Thymus (tissue), 11 donors: Measurements from ENCODE around the gene PRPF8. TPM values are rescaled to one million over a fixed set of nuclear protein-coding genes. Genes with fewer than 3 reads are reported as not detected.
A peak's percentile ranks its signal among the peaks of the same experiment; 100 is the strongest.

Source experiments
- DNase-seq, 9 donors: peaks; one replicate each; pipeline ENCODE4 v3.0.0-alpha.2; 2013; ENCODE audit warnings: low spot score in 9 of 9, low read depth in 6 of 9, missing footprints in 1 of 9
- H3K27ac ChIP-seq, 2 donors: one replicate each; pipeline ENCODE4 v1.5.1; 2013; ENCODE audit warnings: control low read depth in 1 of 2, low read depth in 1 of 2, low read length in 1 of 2, mild to moderate bottlenecking in 1 of 2, moderate library complexity in 1 of 2
- H3K27me3 ChIP-seq, 2 donors: one replicate each; pipeline ENCODE4 v1.5.1; 2013; ENCODE audit warnings: low read length in 1 of 2; ENCODE audit not compliant: control insufficient read depth in 2 of 2, insufficient read depth in 1 of 2
- H3K36me3 ChIP-seq, 2 donors: one replicate each; pipeline ENCODE4 v1.5.1; 2013; ENCODE audit warnings: low read length in 1 of 2, mild to moderate bottlenecking in 1 of 2, moderate library complexity in 1 of 2; ENCODE audit not compliant: control insufficient read depth in 2 of 2, insufficient read depth in 2 of 2
- H3K4me1 ChIP-seq, 2 donors: one replicate each; pipeline ENCODE4 v1.5.1; 2013; ENCODE audit warnings: low read length in 2 of 2; ENCODE audit not compliant: control insufficient read depth in 2 of 2, insufficient read depth in 2 of 2
- H3K4me3 ChIP-seq, 2 donors: one replicate each; pipeline ENCODE4 v1.5.1; 2013; ENCODE audit warnings: low read length in 2 of 2, control low read depth in 1 of 2, mild to moderate bottlenecking in 1 of 2
- H3K9me3 ChIP-seq, 2 donors: one replicate each; pipeline ENCODE4 v1.5.1; 2013; ENCODE audit warnings: low read length in 1 of 2, mild to moderate bottlenecking in 1 of 2; ENCODE audit not compliant: control insufficient read depth in 2 of 2, insufficient read depth in 1 of 2
- WGBS: extraction: QIAGEN DNeasy Blood & Tissue Kit; methylation state at CpG from one replicate; pipeline ENCODE4 v1.1.7; 2013; 5-methylcytosine and 5-hydroxymethylcytosine counted together
- polyA plus RNA-seq: library from polyadenylated mRNA; stranded (reverse); fragments of 200-250 nt; gene quantifications from one replicate; pipeline ENCODE4 v1.2.3, GENCODE V29; 2013
- total RNA-seq: library from RNA; stranded (reverse); fragments of 120-200 nt; gene quantifications from one replicate; pipeline ENCODE4 v1.2.4, GENCODE V29; 2013
- donor health status: healthy.

The PRPF8 gene
- total and polyA plus RNA-seq, 2 donors, result 86.2 to 106 TPM

GRCh38 chr17:1644493-1645206 lies 40.0 kb downstream of the PRPF8 start:
- peaks cover 0 to 39% of the 10 kb centered on the region in 2 donors for H3K27me3 ChIP-seq
- H3K4me3 ChIP-seq, result peak overlapping the region in 1 of 2 donors; percentile 14
- WGBS, result 36% methylated on average over 15 of the region's 15 CpGs
- no peaks in the 10 kb centered on the region for H3K36me3 ChIP-seq
- no peak for DNase-seq
- peaks cover 1 to 4% of the 10 kb centered on the region in 2 donors for H3K9me3 ChIP-seq
- H3K27ac ChIP-seq, result no peak overlapping the region
- peaks cover 9 to 40% of the 10 kb centered on the region in 2 donors for H3K4me1 ChIP-seq

DNA sequence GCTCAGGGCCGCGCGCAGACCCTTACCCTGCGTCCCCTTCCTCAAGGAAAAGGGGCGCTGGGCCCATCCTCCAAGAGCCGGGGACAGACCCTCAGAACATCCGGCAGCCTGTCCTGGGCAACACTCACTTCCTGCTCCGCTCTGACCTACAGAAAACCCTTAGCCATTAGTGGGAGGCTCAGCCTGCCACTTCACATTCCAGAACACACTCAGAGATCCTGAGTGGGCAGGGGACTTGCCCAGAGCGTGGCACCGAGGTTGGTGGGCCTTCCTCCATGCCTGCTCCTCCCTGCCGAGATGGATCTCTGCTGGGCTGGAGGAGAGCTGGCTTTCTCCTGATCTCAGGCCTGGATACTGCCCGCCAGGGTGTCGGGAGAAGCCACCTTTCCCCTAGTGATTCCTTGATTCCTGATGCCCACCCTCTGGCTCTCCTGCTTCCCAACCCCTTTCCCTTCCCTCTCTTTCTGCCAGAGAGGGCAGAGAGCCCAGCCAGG lies 40.6 kb downstream of the PRPF8 start:
- Histone ChIP-seq H3K27me3 (peaks cover 0 to 39% of the 10 kb centered on the region in 2 donors), H3K27ac (peak overlapping the region in 1 of 2 donors; percentile 26), H3K9me3 (peaks cover 1 to 4% of the 10 kb centered on the region in 2 donors), H3K4me1 (peaks cover 5 to 38% of the 10 kb centered on the region in 2 donors), H3K4me3 (peak overlapping the region in 1 of 2 donors; percentile 46), H3K36me3 (no peaks in the 10 kb centered on the region)
- WGBS, result 29% methylated on average over 13 of the region's 13 CpGs
- DNase-seq, result no peak

DNA sequence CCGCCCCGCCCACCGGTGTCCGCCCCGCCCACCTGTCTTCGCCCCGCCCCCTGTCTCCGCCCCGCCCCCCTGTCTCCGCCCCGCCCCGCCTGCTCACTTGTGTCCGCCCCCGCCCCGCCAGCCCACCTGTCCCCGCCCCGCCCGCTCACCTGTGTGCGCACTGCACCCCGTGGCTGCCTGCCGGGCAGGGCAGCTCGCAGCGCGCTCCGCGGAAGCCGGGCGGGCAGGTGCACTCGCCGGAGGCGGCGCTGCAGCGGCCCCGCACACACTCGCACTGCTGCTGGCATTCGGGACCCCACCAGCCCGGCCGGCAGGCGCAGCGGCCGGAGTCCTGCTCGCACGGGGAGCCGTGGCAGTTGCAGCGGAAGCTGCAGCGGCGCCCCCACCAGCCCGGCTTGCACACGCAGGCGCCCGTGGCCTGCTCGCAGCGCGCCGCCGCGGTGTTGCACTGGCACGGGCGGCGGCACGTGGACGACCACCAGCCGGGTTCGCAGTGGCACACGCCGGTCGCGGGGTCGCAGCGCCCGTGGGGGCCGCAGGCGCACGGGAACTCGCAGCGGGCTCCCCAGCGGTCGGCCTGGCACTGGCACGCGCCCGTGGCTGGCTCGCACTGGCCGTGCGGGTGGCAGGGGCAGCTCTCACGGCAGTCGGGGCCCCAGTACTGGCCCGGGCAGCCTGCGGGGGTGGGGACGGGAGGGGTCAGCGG lies 41.2 kb downstream of the PRPF8 start:
- peak in 1 of 9 donors; percentile 65 for DNase-seq
- Histone ChIP-seq H3K27me3 (peaks cover 0 to 38% of the 10 kb centered on the region in 2 donors), H3K9me3 (peaks cover 1 to 4% of the 10 kb centered on the region in 2 donors), H3K4me1 (peaks cover 5 to 37% of the 10 kb centered on the region in 2 donors), H3K4me3 (peak overlapping the region in 1 of 2 donors; percentile 46), H3K27ac (no peak overlapping the region), H3K36me3 (no peaks in the 10 kb centered on the region)
- 3% methylated on average over 90 of the region's 90 CpGs for WGBS

- WGBS, result 97% methylated on average over 12 of the region's 12 CpGs
- peaks cover 0 to 4% of the 10 kb centered on the region in 2 donors for H3K9me3 ChIP-seq
- no peak for DNase-seq
- no peak overlapping the region for H3K4me3 ChIP-seq
- H3K4me1 ChIP-seq, result peaks cover 0 to 32% of the 10 kb centered on the region in 2 donors
- peaks cover 0 to 25% of the 10 kb centered on the region in 2 donors for H3K27me3 ChIP-seq
- no peaks in the 10 kb centered on the region for H3K36me3 ChIP-seq
- H3K27ac ChIP-seq, result no peak overlapping the region
Observed at GRCh38 chr17:1641065-1641403, 43.6 kb downstream of the PRPF8 start.

GRCh38 chr17:1640329-1641064 lies 44.2 kb downstream of the PRPF8 start:
- Histone ChIP-seq H3K4me1 (peaks cover 0 to 26% of the 10 kb centered on the region in 2 donors), H3K4me3 (no peak overlapping the region), H3K27ac (no peak overlapping the region), H3K36me3 (no peaks in the 10 kb centered on the region), H3K27me3 (peaks cover 0 to 21% of the 10 kb centered on the region in 2 donors), H3K9me3 (peaks cover 0 to 4% of the 10 kb centered on the region in 2 donors)
- DNase-seq, result no peak
- 96% methylated on average over 23 of the region's 23 CpGs for WGBS

DNA sequence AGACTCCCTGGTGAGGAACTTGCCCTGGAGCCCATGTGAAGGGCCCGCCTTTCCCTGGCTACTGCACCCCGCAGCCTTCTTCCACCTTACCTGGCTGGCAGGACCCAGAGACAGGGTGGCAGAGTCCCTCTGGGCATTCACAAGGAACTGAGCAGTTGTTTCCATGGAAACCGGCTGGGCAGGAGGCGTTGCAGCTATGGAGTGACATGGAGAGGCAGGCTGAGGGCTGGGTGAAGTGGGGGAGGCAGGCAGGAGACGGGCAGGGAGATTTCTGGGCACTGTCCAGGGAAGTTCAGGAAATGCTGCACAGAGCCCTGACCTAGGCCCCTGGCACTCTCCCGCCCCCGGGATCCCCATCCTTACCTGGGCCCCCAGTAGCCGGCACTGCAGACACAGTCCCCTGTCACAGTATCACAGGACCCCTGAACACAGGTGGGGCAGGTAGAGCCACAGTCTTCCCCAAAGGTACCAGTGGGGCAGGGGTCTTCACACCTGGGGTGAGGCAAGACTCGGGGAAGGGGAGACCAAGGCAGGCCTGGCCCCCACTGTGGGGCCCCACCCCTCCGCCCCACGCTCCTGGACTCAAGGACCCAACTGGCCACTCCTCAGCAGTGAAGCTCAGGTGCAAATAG lies 45.0 kb downstream of the PRPF8 start:
- DNase-seq, result no peak
- peaks cover 0 to 4% of the 10 kb centered on the region in 2 donors for H3K9me3 ChIP-seq
- peaks cover 0 to 18% of the 10 kb centered on the region in 2 donors for H3K4me1 ChIP-seq
- no peak overlapping the region for H3K4me3 ChIP-seq
- no peaks in the 10 kb centered on the region for H3K36me3 ChIP-seq
- peaks cover 0 to 13% of the 10 kb centered on the region in 2 donors for H3K27me3 ChIP-seq
- 96% methylated on average over 11 of the region's 11 CpGs for WGBS
- no peak overlapping the region for H3K27ac ChIP-seq

DNA sequence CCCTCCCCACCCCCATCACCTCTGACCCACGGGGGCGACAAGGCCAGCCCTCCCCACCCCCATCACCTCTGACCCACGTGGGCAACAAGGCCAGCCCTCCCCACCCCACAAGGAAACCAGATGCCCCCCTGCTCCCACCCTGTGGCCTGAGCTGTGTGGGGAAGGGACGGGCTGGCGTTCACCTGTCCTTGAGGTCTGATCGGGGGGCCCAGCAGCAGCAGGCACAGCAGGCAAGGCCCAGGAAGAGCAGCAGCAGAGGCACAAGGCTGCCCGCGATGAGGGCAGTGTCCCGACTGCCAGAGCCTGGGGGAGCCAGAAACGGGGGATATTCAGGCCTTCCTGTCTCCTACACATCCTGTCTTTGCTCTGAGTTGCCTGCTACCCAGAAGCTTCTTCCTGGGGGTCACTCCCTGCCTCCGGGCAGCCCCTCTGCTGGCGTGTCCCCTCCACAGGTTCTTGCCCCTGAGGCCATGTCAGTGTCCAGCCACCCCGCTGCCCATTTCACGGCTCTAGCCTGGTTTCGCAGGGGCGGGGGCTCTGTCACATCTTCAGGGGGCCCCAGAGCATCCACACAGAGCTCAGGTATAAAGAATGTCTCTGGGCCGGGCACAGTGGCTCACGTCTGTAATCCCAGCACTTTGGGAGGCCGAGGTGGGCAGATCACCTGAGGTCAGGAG lies 45.9 kb downstream of the PRPF8 start:
- Histone ChIP-seq H3K36me3 (no peaks in the 10 kb centered on the region), H3K4me3 (no peak overlapping the region), H3K9me3 (peaks cover 0 to 4% of the 10 kb centered on the region in 2 donors), H3K4me1 (peaks cover 0 to 9% of the 10 kb centered on the region in 2 donors), H3K27me3 (peaks cover 0 to 4% of the 10 kb centered on the region in 2 donors), H3K27ac (no peak overlapping the region)
- DNase-seq, result no peak
- WGBS, result 90% methylated on average over 19 of the region's 19 CpGs

- Histone ChIP-seq H3K27me3 (peaks cover 0 to 3% of the 10 kb centered on the region in 2 donors), H3K27ac (no peak overlapping the region), H3K9me3 (peaks cover 0 to 4% of the 10 kb centered on the region in 2 donors), H3K4me3 (no peak overlapping the region), H3K4me1 (peaks cover 0 to 8% of the 10 kb centered on the region in 2 donors), H3K36me3 (no peaks in the 10 kb centered on the region)
- DNase-seq, result no peak
- 89% methylated on average over 17 of the region's 17 CpGs for WGBS
Observed at GRCh38 chr17:1638171-1638590, 46.5 kb downstream of the PRPF8 start.
